ENCODE data around the gene ACTL6B.

DNA sequence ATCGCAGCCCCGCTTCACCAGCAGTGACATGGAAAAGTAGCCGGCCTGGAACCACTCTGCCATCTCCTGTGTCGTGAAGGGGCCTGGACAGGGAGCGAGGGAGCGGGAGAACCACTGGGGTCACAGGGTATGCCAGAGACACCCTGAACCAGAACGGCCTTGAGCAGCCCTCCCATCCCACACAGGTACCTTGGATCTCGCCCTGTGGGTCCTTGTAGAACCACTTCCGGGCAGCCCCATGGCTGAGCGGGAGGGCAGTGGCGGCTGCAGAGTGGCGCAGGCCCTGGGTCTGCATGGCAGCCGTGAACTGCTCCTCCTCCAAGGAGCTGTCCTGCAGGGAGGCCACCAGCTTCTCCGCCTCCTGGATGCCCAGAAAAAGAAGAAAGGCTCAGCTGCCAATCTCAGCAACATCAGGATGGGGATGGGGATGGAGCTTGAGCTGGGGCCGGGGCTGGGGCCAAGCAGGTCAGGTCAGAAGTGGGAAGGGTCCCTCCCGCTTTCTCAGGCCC lies 28.3 kb upstream of the ACTL6B start:
- TF ChIP-seq POLR2AphosphoS5 (IDR thresholded peaks at IDR 0.05) = no peak
- TF ChIP-seq, protein P1, sequence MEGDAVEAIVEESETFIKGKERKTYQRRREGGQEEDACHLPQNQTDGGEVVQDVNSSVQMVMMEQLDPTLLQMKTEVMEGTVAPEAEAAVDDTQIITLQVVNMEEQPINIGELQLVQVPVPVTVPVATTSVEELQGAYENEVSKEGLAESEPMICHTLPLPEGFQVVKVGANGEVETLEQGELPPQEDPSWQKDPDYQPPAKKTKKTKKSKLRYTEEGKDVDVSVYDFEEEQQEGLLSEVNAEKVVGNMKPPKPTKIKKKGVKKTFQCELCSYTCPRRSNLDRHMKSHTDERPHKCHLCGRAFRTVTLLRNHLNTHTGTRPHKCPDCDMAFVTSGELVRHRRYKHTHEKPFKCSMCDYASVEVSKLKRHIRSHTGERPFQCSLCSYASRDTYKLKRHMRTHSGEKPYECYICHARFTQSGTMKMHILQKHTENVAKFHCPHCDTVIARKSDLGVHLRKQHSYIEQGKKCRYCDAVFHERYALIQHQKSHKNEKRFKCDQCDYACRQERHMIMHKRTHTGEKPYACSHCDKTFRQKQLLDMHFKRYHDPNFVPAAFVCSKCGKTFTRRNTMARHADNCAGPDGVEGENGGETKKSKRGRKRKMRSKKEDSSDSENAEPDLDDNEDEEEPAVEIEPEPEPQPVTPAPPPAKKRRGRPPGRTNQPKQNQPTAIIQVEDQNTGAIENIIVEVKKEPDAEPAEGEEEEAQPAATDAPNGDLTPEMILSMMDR (IDR thresholded peaks at IDR 0.05; ENCODE audit: poor library complexity, severe bottlenecking) = no peak
- TF ChIP-seq, protein P2, sequence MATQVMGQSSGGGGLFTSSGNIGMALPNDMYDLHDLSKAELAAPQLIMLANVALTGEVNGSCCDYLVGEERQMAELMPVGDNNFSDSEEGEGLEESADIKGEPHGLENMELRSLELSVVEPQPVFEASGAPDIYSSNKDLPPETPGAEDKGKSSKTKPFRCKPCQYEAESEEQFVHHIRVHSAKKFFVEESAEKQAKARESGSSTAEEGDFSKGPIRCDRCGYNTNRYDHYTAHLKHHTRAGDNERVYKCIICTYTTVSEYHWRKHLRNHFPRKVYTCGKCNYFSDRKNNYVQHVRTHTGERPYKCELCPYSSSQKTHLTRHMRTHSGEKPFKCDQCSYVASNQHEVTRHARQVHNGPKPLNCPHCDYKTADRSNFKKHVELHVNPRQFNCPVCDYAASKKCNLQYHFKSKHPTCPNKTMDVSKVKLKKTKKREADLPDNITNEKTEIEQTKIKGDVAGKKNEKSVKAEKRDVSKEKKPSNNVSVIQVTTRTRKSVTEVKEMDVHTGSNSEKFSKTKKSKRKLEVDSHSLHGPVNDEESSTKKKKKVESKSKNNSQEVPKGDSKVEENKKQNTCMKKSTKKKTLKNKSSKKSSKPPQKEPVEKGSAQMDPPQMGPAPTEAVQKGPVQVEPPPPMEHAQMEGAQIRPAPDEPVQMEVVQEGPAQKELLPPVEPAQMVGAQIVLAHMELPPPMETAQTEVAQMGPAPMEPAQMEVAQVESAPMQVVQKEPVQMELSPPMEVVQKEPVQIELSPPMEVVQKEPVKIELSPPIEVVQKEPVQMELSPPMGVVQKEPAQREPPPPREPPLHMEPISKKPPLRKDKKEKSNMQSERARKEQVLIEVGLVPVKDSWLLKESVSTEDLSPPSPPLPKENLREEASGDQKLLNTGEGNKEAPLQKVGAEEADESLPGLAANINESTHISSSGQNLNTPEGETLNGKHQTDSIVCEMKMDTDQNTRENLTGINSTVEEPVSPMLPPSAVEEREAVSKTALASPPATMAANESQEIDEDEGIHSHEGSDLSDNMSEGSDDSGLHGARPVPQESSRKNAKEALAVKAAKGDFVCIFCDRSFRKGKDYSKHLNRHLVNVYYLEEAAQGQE (IDR thresholded peaks at IDR 0.05; ENCODE audit: borderline replicate concordance) = no peak

Data from neural cell (in vitro differentiated cells).